CD4-positive, alpha-beta T cell (primary cell): ENCODE data around the gene NLRP4. TPM values are rescaled to one million over a fixed set of nuclear protein-coding genes. Genes with fewer than 3 reads are reported as not detected.

Experiments used
- ATAC-seq: fragments of 200-7000 bp; cut with Tn5 transposase; one replicate; pipeline ENCODE4 v1.10.0; 2022; ENCODE audit warnings: mild to moderate bottlenecking; ENCODE audit not compliant: poor library complexity
- CTCF ChIA-PET: fragments of 350-600 bp; sonication (Branson Sonifier 250); formaldehyde crosslinking; loops from one replicate; lab custom pipeline; 2021; ENCODE audit warnings: antibody characterized with exemption, inconsistent platforms; lab: Charles Lee
- POLR2A ChIA-PET: fragments of 350-600 bp; sonication (Branson Sonifier 250); formaldehyde crosslinking; loops from one replicate; lab custom pipeline; 2021; ENCODE audit warnings: antibody characterized with exemption, inconsistent platforms; lab: Charles Lee
- DNase-seq, 14 experiments: peaks; one replicate each; pipeline ENCODE4 v3.0.0-alpha.2; 2013 to 2020; ENCODE audit warnings: mixed read lengths in 2 of 14
- H3K27ac ChIP-seq, 2 donors: one replicate each; pipeline versions ENCODE4 v1.5.1 to v1.7.0; 2013; ENCODE audit warnings: low read length in 2 of 2, low read depth in 1 of 2, mild to moderate bottlenecking in 1 of 2
- H3K27me3 ChIP-seq, 2 experiments: 1 replicate in 1 of 2; 2 replicates in 1 of 2; pipeline versions ENCODE4 v1.6.1 to v1.7.0; 2013; ENCODE audit warnings: low read length in 2 of 2, control low read depth in 1 of 2, mild to moderate bottlenecking in 1 of 2, moderate library complexity in 1 of 2; ENCODE audit not compliant: insufficient read depth in 2 of 2, control insufficient read depth in 1 of 2
- H3K36me3 ChIP-seq: one replicate; pipeline ENCODE4 v1.6.1; 2013; ENCODE audit warnings: low read length, control low read depth; ENCODE audit not compliant: insufficient read depth
- H3K4me1 ChIP-seq: one replicate; pipeline ENCODE4 v1.6.1; 2013; ENCODE audit warnings: low read length, control low read depth; ENCODE audit not compliant: insufficient read depth
- H3K4me3 ChIP-seq: one replicate; pipeline ENCODE4 v1.5.1; 2013; ENCODE audit warnings: mild to moderate bottlenecking, low read length, moderate library complexity
- H3K9me3 ChIP-seq, 2 experiments: 1 replicate in 1 of 2; 2 replicates in 1 of 2; pipeline versions ENCODE4 v1.6.1 to v1.7.0; 2013; ENCODE audit warnings: low read length in 2 of 2, mild to moderate bottlenecking in 2 of 2, control low read depth in 1 of 2, moderate library complexity in 1 of 2; ENCODE audit not compliant: control insufficient read depth in 1 of 2, insufficient read depth in 1 of 2
- H3K27ac Mint-ChIP-seq: one replicate; pipeline ENCODE4 v1.8.0; 2020; ENCODE audit warnings: mixed read lengths
- H3K27me3 Mint-ChIP-seq: one replicate; pipeline ENCODE4 v1.8.0; 2021; ENCODE audit warnings: mixed read lengths
- H3K36me3 Mint-ChIP-seq: one replicate; pipeline ENCODE4 v1.8.0; 2021; ENCODE audit warnings: low read depth, mixed read lengths
- H3K4me1 Mint-ChIP-seq: one replicate; pipeline ENCODE4 v1.8.0; 2021; ENCODE audit warnings: low read depth, mixed read lengths
- H3K4me3 Mint-ChIP-seq: one replicate; pipeline ENCODE4 v1.8.0; 2020; ENCODE audit warnings: mild to moderate bottlenecking, mixed read lengths
- H3K9me3 Mint-ChIP-seq: one replicate; pipeline ENCODE4 v1.8.0; 2020; ENCODE audit warnings: mixed read lengths
- CTCF ChIP-seq: fragments of 200-600 bp; IDR thresholded peaks from one replicate; pipeline ENCODE4 v1.8.0; 2022; ENCODE audit warnings: antibody characterized with exemption, mild to moderate bottlenecking
- intact Hi-C, 2 experiments: fragments of 100-400 bp; cut with DNase I in 1 of 2; cut with micrococcal nuclease in 1 of 2; formaldehyde crosslinking; loops; one replicate each; pipeline versions ENCODE4 v1.15.1 to v1.9.0; 2023 to 2025; cut with DNase I, micrococcal nuclease
- total RNA-seq, 174 experiments: library from RNA in 2 of 174; stranded (reverse) in 2 of 174; gene quantifications; one replicate each; pipeline ENCODE4 v1.2.3 and lab custom pipeline; 2021 to 2026

The NLRP4 gene
- total RNA-seq, 2 experiments from 2014 or later: not detected

GRCh38 chr19:55830656-55831055 is 5.7 kb upstream of the NLRP4 start:
- intact Hi-C loops: no loop called here
- Histone ChIP-seq H3K9me3 (peaks cover 0 to 3% of the 10 kb centered on the region in 2 experiments), H3K27ac (no peak overlapping the region), H3K27me3 (no peaks in the 10 kb centered on the region), H3K4me1 (no peaks in the 10 kb centered on the region), H3K36me3 (no peaks in the 10 kb centered on the region), H3K4me3 (no peak overlapping the region)
- H3K4me1 Mint-ChIP-seq: no peaks in the 10 kb centered on the region
- no peak for TF ChIP-seq CTCF
- no peaks in the 10 kb centered on the region for H3K36me3 Mint-ChIP-seq
- H3K27ac Mint-ChIP-seq: no peak overlapping the region
- ChIA-PET POLR2A (no interaction called here), CTCF (no interaction called here)
- H3K9me3 Mint-ChIP-seq: peaks cover 3% of the 10 kb centered on the region
- no peak for ATAC-seq
- no peak for DNase-seq
- no peaks in the 10 kb centered on the region for H3K27me3 Mint-ChIP-seq
- no peak overlapping the region for H3K4me3 Mint-ChIP-seq

GRCh38 chr19:55831846-55832245 is 4.5 kb upstream of the NLRP4 start, which contains the start of gene NLRP11:
TSS of gene NLRP11 (minus strand) at chr19:55831999. CDS start at chr19:55818174, 13,825 bp downstream.
- H3K36me3 Mint-ChIP-seq: no peaks in the 10 kb centered on the region
- POLR2A ChIA-PET: no interaction called here
- no peaks in the 10 kb centered on the region for H3K27me3 ChIP-seq

GRCh38 chr19:55832676-55833075 is 3.7 kb upstream of the NLRP4 start:
- H3K36me3 Mint-ChIP-seq: no peaks in the 10 kb centered on the region
- no peak for TF ChIP-seq CTCF
- H3K27me3 ChIP-seq: no peaks in the 10 kb centered on the region
- ATAC-seq (no peak), DNase-seq (no peak)
- POLR2A ChIA-PET: no interaction called here
- H3K27me3 Mint-ChIP-seq: no peaks in the 10 kb centered on the region
- CTCF ChIA-PET: no interaction called here
- intact Hi-C loops: no loop called here
- no peaks in the 10 kb centered on the region for H3K4me1 Mint-ChIP-seq
- peaks cover 3% of the 10 kb centered on the region for H3K9me3 Mint-ChIP-seq
- H3K4me3 ChIP-seq: no peak overlapping the region
- no peaks in the 10 kb centered on the region for H3K36me3 ChIP-seq
- H3K9me3 ChIP-seq: peaks cover 0 to 7% of the 10 kb centered on the region in 2 experiments
- H3K27ac ChIP-seq: no peak overlapping the region
- no peak overlapping the region for H3K27ac Mint-ChIP-seq
- no peak overlapping the region for H3K4me3 Mint-ChIP-seq
- no peaks in the 10 kb centered on the region for H3K4me1 ChIP-seq

More at GRCh38 chr19:55831846-55832245, 4.5 kb upstream of the NLRP4 start, which contains the start of gene NLRP11:
- no peak for TF ChIP-seq CTCF
- Histone ChIP-seq H3K36me3 (no peaks in the 10 kb centered on the region), H3K4me1 (no peaks in the 10 kb centered on the region), H3K4me3 (no peak within 1 kb of the TSS), H3K9me3 (peaks cover 0 to 7% of the 10 kb centered on the region in 2 experiments), H3K27ac (no peak within 1 kb of the TSS)
- no peak for DNase-seq
- Mint-ChIP-seq H3K4me3 (no peak within 1 kb of the TSS), H3K27ac (no peak within 1 kb of the TSS), H3K9me3 (peaks cover 3% of the 10 kb centered on the region), H3K4me1 (no peaks in the 10 kb centered on the region), H3K27me3 (no peaks in the 10 kb centered on the region)
- CTCF ChIA-PET: interaction anchor here (0.7 kb wide), 1 partner anchor 11 kb away, joined by 3 read pairs; no protein-coding TSS in a partner anchor
- intact Hi-C loops: no loop called here
- no peak for ATAC-seq
